Astrocyte (in vitro differentiated cells and primary cell): ENCODE measurements around the gene RAP2B.

Experiments used
- CTCF ChIP-seq: IDR thresholded peaks from 2 replicates; pipeline ENCODE4 v1.5.1; 2011; ENCODE audit warnings: low read depth, mild to moderate bottlenecking, inconsistent platforms, low read length, moderate library complexity; ENCODE audit not compliant: insufficient read depth
- EZH2 ChIP-seq: IDR thresholded peaks from 2 replicates; pipeline ENCODE4 v1.6.1; 2012; ENCODE audit warnings: mild to moderate bottlenecking, low read length, inconsistent platforms; ENCODE audit not compliant: insufficient read depth

GRCh38 chr3:153215966-153216365 lies 53.9 kb downstream of the RAP2B start:
- TF ChIP-seq EZH2: no peak
- no peak for TF ChIP-seq CTCF
